Suprapubic skin (tissue), 4 donors: Measurements from ENCODE around the gene SLC4A1AP.
"Not testable (repeated sequence)": the region's sequence is repeated elsewhere in the genome, so short reads cannot be mapped to it uniquely, and the experiment has no call there.

Source experiments
- POLR2A ChIP-seq, 2 donors: fragments of 450-650 bp; IDR thresholded peaks; one replicate each; pipeline ENCODE4 v1.6.1; 2017; ENCODE audit warnings: antibody characterized with exemption in 2 of 2, mild to moderate bottlenecking in 2 of 2, moderate library complexity in 2 of 2
- POLR2AphosphoS5 ChIP-seq, 3 donors: sonication (generic); formaldehyde crosslinking; IDR thresholded peaks; one replicate each; pipeline ENCODE4 v1.6.1; 2017; ENCODE audit warnings: antibody characterized with exemption in 3 of 3
- TF ChIP-seq, protein P1 (sequence below), 2 donors: fragments of 200-600 bp in 1 of 2; fragments of 450-650 bp in 1 of 2; sonication (generic) in 1 of 2; IDR thresholded peaks; one replicate each; pipeline ENCODE4 v1.5.1; 2016 to 2019; ENCODE audit warnings: antibody characterized with exemption in 2 of 2, mild to moderate bottlenecking in 1 of 2, moderate library complexity in 1 of 2

DNA sequence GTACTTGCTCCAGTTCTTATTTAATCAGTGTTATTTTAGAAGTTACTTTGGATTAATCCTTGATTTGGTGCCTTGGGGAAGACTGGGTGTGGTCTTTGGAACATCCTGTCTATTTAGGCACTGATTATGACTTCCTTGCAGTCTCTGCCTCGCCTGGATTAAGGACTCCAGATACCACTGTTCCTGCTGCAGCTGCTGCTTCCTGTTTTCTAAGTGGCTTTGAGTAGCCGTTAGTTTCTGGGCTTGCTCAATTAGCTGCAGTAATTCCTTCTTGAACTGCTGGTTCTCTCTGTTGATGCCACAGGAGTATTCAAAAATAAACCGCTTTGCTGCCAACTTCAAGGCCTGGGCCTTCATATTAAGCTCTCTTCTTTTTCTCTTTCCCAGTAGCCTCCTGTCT, 36.8 kb upstream of the SLC4A1AP start:
- TF ChIP-seq, protein P1, sequence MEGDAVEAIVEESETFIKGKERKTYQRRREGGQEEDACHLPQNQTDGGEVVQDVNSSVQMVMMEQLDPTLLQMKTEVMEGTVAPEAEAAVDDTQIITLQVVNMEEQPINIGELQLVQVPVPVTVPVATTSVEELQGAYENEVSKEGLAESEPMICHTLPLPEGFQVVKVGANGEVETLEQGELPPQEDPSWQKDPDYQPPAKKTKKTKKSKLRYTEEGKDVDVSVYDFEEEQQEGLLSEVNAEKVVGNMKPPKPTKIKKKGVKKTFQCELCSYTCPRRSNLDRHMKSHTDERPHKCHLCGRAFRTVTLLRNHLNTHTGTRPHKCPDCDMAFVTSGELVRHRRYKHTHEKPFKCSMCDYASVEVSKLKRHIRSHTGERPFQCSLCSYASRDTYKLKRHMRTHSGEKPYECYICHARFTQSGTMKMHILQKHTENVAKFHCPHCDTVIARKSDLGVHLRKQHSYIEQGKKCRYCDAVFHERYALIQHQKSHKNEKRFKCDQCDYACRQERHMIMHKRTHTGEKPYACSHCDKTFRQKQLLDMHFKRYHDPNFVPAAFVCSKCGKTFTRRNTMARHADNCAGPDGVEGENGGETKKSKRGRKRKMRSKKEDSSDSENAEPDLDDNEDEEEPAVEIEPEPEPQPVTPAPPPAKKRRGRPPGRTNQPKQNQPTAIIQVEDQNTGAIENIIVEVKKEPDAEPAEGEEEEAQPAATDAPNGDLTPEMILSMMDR (IDR thresholded peaks at IDR 0.05) = not testable (repeated sequence)
- not testable (repeated sequence) for TF ChIP-seq POLR2AphosphoS5, POLR2A (IDR thresholded peaks at IDR 0.05)
